GM03348 (cell line): Measurements from ENCODE around the gene OIT3.

Experiments
- DNase-seq: peaks from one replicate; pipeline ENCODE4 v3.0.0; 2012; ENCODE audit warnings: low spot score

OIT3 gene

DNA sequence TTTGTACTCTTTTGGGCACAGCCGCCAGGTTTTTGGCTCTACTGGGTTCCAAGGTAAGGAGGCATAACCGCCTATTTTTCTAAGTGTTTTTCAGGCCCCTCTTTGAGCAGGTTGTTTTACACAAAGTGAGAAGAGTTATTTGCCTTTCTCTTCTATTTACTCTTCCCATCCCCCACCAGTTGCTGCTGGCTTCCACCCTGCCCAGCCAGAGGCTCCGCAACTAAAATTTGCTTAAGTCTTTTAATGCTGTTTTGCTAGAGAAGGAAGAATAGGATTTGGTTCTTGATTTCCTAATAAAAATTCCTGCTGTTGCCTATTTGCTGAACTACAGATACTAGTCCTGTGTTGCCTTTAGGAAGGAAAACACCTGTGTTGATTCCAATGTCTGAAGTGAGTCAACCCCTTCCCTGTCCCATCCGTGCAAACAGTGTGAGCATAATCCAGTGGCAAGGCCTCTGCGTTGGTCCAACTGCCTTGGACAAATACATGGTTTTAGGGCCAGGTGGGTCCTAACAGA, 59.2 kb downstream of the OIT3 start:
- no peak for DNase-seq

DNA sequence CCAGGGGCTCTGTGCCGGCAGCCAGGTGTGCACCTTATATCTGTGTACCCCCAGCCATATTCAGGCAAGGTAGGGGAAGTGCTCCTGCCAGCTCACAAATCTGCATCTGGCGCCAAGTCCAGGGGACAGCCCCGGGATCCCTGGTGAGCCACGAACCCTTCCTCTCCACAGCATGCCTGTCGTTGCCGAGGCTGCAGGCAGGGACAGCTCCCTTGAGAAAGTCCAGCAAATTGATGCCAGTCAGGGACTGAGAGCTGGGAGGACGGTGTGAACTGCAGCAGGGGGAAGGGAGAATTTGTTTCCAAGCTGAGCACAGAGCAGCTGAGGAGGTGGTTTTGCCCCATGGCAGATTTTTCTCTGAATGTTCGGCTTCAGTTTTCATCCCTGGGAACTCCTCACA, 60.1 kb downstream of the OIT3 start:
- no peak for DNase-seq

GRCh38 chr10:72954230-72954595, 60.7 kb downstream of the OIT3 start:
- no peak for DNase-seq

- no peak for DNase-seq
Measured at GRCh38 chr10:72954596-72955554, 61.3 kb downstream of the OIT3 start, which contains the start of gene PLA2G12B. Gene PLA2G12B, minus strand, starts transcription at chr10:72954806. Its CDS starts 121 bp downstream, at chr10:72954685.

DNA sequence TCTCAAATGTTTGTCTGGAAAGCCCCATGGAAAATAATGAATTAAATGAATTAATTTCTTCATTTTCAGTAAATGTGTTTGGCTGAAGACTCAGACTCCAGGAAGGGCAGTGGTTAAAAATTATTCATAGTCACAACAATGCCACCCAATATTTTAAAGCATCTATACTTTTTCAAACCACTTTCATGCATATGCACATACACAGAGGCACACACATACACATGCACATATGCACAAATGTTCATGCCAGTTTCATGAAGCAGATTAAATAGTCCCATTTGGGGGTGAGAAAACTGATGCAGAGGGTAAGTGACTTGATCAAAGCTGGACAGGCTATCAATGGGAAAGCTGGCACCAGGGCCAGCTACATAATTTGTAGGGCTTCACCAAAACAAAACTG, 62.5 kb downstream of the OIT3 start:
- DNase-seq = no peak

DNA sequence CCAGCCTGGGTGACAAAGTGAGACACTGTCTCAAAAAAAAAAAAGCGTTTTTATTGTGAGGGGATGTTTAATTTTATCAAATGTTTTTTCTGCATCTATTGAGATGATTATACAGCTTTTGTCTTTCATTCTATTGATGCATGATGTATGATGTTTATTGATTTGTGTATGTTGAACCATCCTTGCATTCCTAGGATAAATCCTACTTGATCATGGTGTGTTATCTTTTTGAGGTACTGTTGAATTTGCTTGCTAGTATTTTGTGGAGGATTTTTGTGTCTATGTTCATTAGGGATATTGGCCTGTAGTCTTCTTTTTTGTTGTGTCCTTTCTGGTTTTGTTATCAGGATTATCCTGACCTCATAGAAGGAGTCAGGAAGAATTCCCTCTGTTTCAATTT, 83.3 kb downstream of the OIT3 start:
- DNase-seq = no peak

GRCh38 chr10:72979709-72980108, 86.2 kb downstream of the OIT3 start:
- no peak for DNase-seq

- DNase-seq = no peak
Measured at GRCh38 chr10:72980348-72980747, 86.8 kb downstream of the OIT3 start.

GRCh38 chr10:72981028-72981881, 87.7 kb downstream of the OIT3 start:
- DNase-seq = no peak

GRCh38 chr10:72981882-72982529, 88.5 kb downstream of the OIT3 start:
- DNase-seq = no peak
